NCI-H446 treated with DMSO at 0.1 percent for 48 hours (cell line): ENCODE data around the gene TSPEAR.
"Not testable (repeated sequence)": the region's sequence is repeated elsewhere in the genome, so short reads cannot be mapped to it uniquely, and the experiment has no call there.

Experiments used
- DNase-seq: peaks from one replicate; lab custom pipeline; 2025; lab: John Stamatoyannopoulos, UW

The TSPEAR gene

DNA sequence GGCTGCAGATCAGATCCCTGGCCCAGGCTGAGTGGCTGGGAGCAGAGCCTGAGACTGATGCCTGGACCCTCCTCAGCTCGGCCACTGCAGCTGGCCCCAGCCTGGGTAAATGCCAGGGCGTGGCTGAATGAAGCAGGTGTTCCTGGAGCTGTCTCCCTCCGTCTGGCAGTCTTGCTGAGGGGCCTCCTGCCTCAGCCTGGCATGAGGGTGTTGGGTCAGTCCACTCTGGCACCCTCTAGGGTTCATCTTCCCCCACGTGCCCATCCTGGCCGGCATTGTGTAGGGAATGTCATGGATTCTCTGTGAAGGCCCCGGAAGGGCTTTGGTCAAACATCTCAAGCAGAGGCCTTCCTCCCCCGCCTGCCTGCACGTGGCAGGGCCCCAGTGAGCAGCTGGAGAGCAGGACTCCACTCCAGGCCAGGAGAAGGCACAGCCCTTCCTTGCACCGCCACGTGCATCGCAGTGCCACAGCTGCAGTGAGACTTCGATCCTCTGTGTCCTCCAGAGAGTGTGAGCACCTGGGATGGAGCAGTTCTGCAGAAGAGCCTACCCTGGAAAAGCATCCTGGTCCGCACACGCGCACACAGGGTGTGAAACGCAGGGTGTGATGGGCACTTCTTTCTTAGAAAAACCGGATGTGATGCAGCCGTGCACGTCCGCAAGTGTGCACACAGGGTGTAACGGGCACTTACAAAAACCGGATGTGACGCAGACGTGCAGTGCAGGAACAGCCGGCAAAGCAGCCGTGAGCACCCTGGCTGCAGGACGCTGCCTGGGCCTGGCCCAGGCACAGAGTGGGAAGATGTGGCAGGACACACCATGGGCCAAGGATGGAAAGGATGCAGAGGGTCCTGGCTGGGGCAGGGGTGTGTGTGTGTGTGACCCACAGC is 142.5 kb downstream of the TSPEAR start:
- DNase-seq, result no peak

DNA sequence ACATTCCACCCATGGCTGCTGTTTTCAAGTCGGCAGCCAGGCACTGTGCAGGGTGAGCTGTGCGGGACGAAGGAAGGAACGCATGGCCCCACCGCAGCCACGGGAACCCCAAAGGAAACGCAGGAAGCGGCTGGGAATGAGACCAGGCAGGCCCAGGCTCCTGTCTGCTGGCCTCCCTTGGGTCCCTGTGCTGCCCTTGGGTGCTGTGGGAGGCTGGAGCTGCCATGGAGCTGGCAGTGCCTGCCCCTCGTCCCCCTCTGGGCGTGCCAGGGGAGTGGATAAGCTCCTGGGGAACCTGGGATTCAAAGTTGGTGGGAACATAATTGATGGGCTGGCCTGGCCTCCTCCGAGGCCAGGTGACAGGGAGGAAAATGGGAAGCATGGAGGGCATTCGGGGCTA is 143.1 kb downstream of the TSPEAR start:
- no peak for DNase-seq

DNA sequence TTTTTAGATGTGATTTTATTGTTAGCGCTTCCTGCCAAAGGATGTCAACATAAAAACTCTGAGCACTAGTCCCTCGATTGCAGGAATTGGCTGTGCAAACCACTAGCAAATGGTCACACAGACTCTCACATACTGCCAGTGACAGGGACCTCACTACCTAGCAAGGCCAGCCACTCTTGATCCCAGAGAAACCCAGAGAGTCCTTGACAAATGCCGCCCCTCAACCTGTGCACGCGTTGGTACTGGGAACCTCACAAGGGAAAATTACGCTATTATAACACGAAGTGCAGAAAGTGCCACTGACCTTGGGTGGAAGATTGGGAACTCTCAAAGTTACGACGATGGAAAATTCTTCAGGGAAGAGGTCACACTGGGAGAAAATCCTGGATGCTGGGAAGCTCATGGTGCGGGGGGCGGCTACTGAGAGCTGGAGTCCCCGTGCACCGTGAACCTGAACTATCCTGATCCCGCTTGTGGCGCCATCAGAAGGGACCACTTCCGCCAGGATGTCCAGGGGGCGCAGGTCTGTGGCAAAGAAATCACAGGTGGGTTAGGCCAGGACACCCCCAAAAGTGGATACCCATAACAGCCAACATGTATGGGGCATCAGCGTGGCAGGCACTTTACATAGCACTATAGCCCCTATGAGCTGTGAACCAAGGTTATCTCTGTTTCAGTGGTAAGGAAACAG is 143.7 kb downstream of the TSPEAR start:
- no peak for DNase-seq

- no peak for DNase-seq
These were observed 145.0 kb downstream of the TSPEAR start for GRCh38 chr21:44566403-44566802.

DNA sequence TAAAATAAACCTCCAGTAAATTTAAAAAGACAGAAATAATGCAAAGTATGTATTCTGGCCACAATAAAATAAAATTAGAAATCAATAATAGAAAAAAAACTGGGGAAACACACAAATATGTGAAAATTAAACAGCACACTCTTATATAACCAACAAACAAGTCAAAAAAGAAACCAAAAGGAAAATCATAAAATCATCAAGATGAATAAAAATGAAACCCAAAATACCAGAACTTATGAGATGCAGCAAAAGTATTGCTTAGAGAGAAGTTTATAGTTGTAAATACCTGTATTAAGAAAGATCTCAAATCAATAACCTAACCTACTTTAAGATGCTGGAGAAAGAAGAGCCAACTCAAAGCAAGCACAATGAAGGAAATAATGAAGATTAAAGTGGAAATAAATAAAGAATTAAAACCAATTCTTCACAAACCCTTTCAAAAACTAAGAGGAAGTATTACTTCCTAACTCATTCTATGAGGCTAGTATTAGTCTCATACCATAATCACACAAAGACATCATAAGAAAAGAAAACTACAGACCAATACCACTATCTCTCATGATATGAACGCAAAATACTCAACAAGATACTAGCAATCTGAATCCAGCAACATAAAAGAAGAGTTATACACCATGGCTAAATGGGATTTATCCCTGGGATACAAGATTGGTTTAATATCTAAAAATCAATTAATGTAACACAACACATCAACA is 146.3 kb downstream of the TSPEAR start:
- DNase-seq, result no peak

GRCh38 chr21:44564099-44564498 is 147.3 kb downstream of the TSPEAR start:
- no peak for DNase-seq

DNA sequence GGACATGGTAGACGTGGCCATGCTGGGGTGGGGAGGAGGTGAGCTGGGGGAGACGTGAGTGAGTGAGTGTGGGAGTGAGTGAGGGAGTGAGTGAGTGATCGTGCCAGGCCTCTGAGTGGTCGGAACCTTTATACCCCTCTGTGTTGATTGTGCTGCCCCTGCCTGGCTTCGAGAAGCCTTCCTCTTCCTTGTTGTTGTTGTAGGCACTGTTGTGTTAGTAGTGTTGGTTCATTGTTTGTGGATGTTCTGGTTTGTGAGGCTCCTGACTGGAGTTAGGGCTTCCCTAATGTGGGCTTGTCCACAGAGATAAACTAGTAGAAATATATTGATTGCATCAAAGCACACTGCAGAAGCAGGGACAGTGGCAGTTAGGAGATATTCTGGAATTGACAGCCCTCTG is 152.7 kb downstream of the TSPEAR start, which contains the start of gene KRTAP10-3:
Gene KRTAP10-3, minus strand, starts transcription at position 101 of the 400 bp plus-strand sequence. Its CDS starts 80 bp downstream, at position 21.
- DNase-seq, result no peak

GRCh38 chr21:44558329-44558675 is 153.1 kb downstream of the TSPEAR start:
- DNase-seq, result not testable (repeated sequence)

- no peak for DNase-seq
These were observed 153.7 kb downstream of the TSPEAR start for GRCh38 chr21:44557491-44558328.

- no peak for DNase-seq
These were observed 154.5 kb downstream of the TSPEAR start for GRCh38 chr21:44556879-44557278.

- DNase-seq, result no peak
These were observed 156.0 kb downstream of the TSPEAR start for GRCh38 chr21:44555200-44555875.

- no peak for DNase-seq
These were observed 158.7 kb downstream of the TSPEAR start for GRCh38 chr21:44552681-44553080.

GRCh38 chr21:44552136-44552535 is 159.2 kb downstream of the TSPEAR start:
- no peak for DNase-seq

DNA sequence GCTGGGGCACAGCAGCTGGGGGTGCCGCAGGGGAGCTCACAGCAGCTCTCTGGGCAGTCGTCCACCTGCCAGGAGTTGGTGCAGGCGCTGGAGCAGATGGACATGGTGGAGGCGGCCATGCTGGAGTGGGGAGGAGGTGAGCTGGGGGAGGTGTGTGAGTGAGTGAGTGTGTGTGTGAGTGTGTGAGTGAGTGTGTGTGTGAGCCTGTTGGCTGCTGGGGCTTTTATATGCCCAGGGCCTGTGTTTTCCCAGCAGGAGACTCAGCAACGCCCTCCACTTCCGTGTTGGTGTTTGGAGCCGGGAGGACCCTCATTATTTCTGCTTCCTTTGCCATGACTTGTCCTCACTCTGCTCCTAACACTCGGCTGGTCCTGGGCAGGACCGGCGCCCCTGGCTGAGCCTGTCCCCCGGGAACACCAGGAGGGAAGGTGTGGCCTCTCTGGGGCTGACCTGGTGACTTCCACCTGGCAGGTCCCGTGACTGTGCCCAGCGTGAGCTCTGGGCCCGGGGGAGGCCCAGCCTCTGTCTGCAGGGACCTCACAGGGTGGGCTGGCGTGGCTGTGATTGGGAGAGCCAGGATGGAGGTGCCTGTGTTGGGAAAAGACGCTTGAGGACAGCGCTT is 159.9 kb downstream of the TSPEAR start, which contains the start of gene KRTAP10-2:
Gene KRTAP10-2, minus strand, starts transcription at position 166 of the 622 bp plus-strand sequence. Its CDS starts 47 bp downstream, at position 119.
- no peak for DNase-seq

GRCh38 chr21:44550807-44551206 is 160.6 kb downstream of the TSPEAR start:
- no peak for DNase-seq

GRCh38 chr21:44550285-44550684 is 161.1 kb downstream of the TSPEAR start:
- not testable (repeated sequence) for DNase-seq

DNA sequence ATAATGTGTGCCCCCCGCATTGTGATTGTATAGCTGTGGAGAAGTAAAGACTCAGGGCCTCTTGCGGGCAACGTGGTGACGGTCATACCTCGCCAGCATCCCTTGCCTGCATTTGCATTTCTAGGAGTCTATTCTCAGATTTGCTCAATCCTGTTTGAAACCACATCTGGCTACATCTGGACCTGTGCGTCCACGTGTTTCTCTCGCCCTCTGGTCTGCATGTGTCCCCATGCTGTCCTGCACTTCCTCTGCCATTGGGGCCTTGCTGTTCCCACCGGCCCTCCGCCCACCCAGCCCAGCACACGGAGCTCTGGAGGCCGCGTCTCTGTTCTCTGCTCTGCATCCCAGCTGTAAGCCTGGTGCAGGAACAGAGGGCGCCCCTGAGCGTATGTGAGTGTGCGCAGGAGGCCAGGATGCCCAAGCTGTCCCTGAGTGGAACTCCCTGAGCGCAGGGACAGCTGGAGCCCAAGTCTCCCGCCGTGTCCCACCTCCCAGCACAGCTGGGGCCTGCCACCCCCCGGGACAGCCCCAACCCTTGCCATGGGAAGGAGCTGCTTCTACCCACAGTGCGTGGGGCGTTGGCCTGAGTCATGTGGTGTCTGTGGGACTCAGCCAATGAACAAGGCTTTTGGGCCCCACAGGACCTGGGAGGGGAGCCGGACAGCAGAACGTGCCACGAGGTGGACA is 161.7 kb downstream of the TSPEAR start:
- DNase-seq, result no peak

- no peak for DNase-seq
These were observed 162.4 kb downstream of the TSPEAR start for GRCh38 chr21:44548922-44549321.

- DNase-seq, result no peak
These were observed 163.0 kb downstream of the TSPEAR start for GRCh38 chr21:44548381-44548780.
